Astrocyte (in vitro differentiated cells and primary cell): ENCODE data around the gene GPR22.

Source experiments
- CTCF ChIP-seq: IDR thresholded peaks from 2 replicates; pipeline ENCODE4 v1.5.1; 2011; ENCODE audit warnings: low read depth, mild to moderate bottlenecking, inconsistent platforms, low read length, moderate library complexity; ENCODE audit not compliant: insufficient read depth
- EZH2 ChIP-seq: IDR thresholded peaks from 2 replicates; pipeline ENCODE4 v1.6.1; 2012; ENCODE audit warnings: mild to moderate bottlenecking, low read length, inconsistent platforms; ENCODE audit not compliant: insufficient read depth

GRCh38 chr7:107439025-107439424 lies 30.8 kb upstream of the GPR22 start:
- TF ChIP-seq EZH2 = no peak
- TF ChIP-seq CTCF = no peak
